Glutamatergic neuron (in vitro differentiated cells): ENCODE measurements around the gene SCO2. TPM values are rescaled to one million over a fixed set of nuclear protein-coding genes. Genes with fewer than 3 reads are reported as not detected.
"Not testable (repeated sequence)": the region's sequence is repeated elsewhere in the genome, so short reads cannot be mapped to it uniquely, and the experiment has no call there.

ENCODE experiments used
- DNase-seq: peaks from one replicate; pipeline ENCODE4 v3.0.0; 2022
- H3K27ac Mint-ChIP-seq: one replicate; pipeline ENCODE4 v1.8.0; 2020; ENCODE audit warnings: mild to moderate bottlenecking, mixed read lengths, inconsistent platforms; ENCODE audit not compliant: unreplicated experiment
- H3K27me3 Mint-ChIP-seq: one replicate; pipeline ENCODE4 v1.8.0; 2020; ENCODE audit warnings: mild to moderate bottlenecking, moderate library complexity, mixed read lengths, inconsistent platforms; ENCODE audit not compliant: unreplicated experiment
- H3K36me3 Mint-ChIP-seq: one replicate; pipeline ENCODE4 v1.8.0; 2020; ENCODE audit warnings: mild to moderate bottlenecking, mixed read lengths, inconsistent platforms; ENCODE audit not compliant: unreplicated experiment
- H3K4me1 Mint-ChIP-seq: one replicate; pipeline ENCODE4 v1.8.0; 2020; ENCODE audit warnings: mild to moderate bottlenecking, low read depth, mixed read lengths, inconsistent platforms; ENCODE audit not compliant: unreplicated experiment
- H3K4me3 Mint-ChIP-seq: one replicate; pipeline ENCODE4 v1.8.0; 2020; ENCODE audit warnings: mild to moderate bottlenecking, mixed read lengths, inconsistent platforms; ENCODE audit not compliant: unreplicated experiment
- H3K9me3 Mint-ChIP-seq: one replicate; pipeline ENCODE4 v1.8.0; 2020; ENCODE audit warnings: mild to moderate bottlenecking, moderate library complexity, mixed read lengths, inconsistent platforms; ENCODE audit not compliant: unreplicated experiment
- total RNA-seq: library from RNA; stranded (reverse); fragmentation: NEBNext Ultra II Directional; extraction: Animal tissue kit (Norgen Biotek cat#: 25700); gene quantifications from one replicate; pipeline ENCODE4 v1.2.1, GENCODE V29; 2021; ENCODE audit not compliant: unreplicated experiment
- TF ChIP-seq, protein P1 (sequence below): fragments of 200-600 bp; sonication (generic); IDR thresholded peaks from one replicate; pipeline ENCODE4 v1.5.0; 2021; ENCODE audit not compliant: partially characterized antibody, unreplicated experiment

The SCO2 gene
- total RNA-seq, 1 donor from 2014 or later, result 4.8 TPM

- Mint-ChIP-seq H3K36me3 (no peaks in the 10 kb centered on the region), H3K9me3 (peaks cover 4% of the 10 kb centered on the region), H3K4me1 (peaks cover 3% of the 10 kb centered on the region), H3K4me3 (no peak overlapping the region), H3K27me3 (peaks cover 5% of the 10 kb centered on the region), H3K27ac (no peak overlapping the region)
- TF ChIP-seq, protein P1, sequence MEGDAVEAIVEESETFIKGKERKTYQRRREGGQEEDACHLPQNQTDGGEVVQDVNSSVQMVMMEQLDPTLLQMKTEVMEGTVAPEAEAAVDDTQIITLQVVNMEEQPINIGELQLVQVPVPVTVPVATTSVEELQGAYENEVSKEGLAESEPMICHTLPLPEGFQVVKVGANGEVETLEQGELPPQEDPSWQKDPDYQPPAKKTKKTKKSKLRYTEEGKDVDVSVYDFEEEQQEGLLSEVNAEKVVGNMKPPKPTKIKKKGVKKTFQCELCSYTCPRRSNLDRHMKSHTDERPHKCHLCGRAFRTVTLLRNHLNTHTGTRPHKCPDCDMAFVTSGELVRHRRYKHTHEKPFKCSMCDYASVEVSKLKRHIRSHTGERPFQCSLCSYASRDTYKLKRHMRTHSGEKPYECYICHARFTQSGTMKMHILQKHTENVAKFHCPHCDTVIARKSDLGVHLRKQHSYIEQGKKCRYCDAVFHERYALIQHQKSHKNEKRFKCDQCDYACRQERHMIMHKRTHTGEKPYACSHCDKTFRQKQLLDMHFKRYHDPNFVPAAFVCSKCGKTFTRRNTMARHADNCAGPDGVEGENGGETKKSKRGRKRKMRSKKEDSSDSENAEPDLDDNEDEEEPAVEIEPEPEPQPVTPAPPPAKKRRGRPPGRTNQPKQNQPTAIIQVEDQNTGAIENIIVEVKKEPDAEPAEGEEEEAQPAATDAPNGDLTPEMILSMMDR, result no peak
- DNase-seq, result no peak
Observed at GRCh38 chr22:50544746-50545253, 19.4 kb upstream of the SCO2 start.

- Mint-ChIP-seq H3K27me3 (peaks cover 5% of the 10 kb centered on the region), H3K36me3 (no peaks in the 10 kb centered on the region), H3K27ac (no peak overlapping the region), H3K4me1 (peaks cover 3% of the 10 kb centered on the region), H3K4me3 (no peak overlapping the region), H3K9me3 (peaks cover 4% of the 10 kb centered on the region)
- peak; percentile 88 for DNase-seq
- TF ChIP-seq, protein P1, result peak; percentile 37
Observed at GRCh38 chr22:50544078-50544745, 18.8 kb upstream of the SCO2 start.

- Mint-ChIP-seq H3K36me3 (no peaks in the 10 kb centered on the region), H3K27ac (no peak overlapping the region), H3K4me1 (peaks cover 3% of the 10 kb centered on the region), H3K9me3 (peaks cover 4% of the 10 kb centered on the region), H3K4me3 (no peak overlapping the region), H3K27me3 (peaks cover 5% of the 10 kb centered on the region)
- no peak for DNase-seq
- TF ChIP-seq, protein P1, result no peak
Observed at GRCh38 chr22:50542416-50542927, 17.1 kb upstream of the SCO2 start.

DNA sequence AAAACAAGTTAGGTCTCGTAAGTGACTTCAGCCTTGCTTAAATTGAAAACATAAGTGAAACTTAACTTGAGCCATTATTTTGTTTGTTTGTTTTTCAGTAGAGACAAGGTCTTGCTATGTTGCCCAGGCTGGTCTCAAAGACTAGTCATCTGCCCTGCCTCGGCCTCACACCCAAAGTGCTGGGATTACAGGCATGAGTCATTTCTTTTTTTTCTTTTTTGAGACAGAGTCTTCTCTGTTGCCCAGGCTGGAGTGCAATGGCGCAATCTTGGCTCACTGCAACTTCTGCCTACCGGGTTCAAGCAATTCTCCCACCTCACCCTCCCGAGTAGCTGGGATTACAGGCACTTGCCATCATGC lies 16.2 kb upstream of the SCO2 start:
- not testable (repeated sequence) for DNase-seq, H3K9me3 Mint-ChIP-seq, H3K36me3 Mint-ChIP-seq, H3K4me3 Mint-ChIP-seq, H3K27me3 Mint-ChIP-seq, H3K27ac Mint-ChIP-seq, H3K4me1 Mint-ChIP-seq

- TF ChIP-seq, protein P1, result no peak
- Mint-ChIP-seq H3K9me3 (peaks cover 6% of the 10 kb centered on the region), H3K4me1 (peaks cover 3% of the 10 kb centered on the region), H3K36me3 (no peaks in the 10 kb centered on the region), H3K27ac (no peak overlapping the region), H3K4me3 (no peak overlapping the region), H3K27me3 (peaks cover 2% of the 10 kb centered on the region)
- DNase-seq, result no peak
Observed at GRCh38 chr22:50540381-50540780, 15.0 kb upstream of the SCO2 start.
